Measurements from ENCODE around the gene SMYD4.

GRCh38 chr17:1852327-1852726 lies 22.6 kb upstream of the SMYD4 start:
- TF ChIP-seq SUZ12 (IDR thresholded peaks at IDR 0.05; ENCODE audit: extremely low read depth, insufficient read depth, insufficient read length) (no peak), YY1 (IDR thresholded peaks at IDR 0.05; ENCODE audit: insufficient read depth, insufficient read length) (no peak), ZNF274 (IDR thresholded peaks at IDR 0.05; ENCODE audit: low read depth, low read length) (no peak)
